Central memory CD4-positive, alpha-beta T cell (primary cell): ENCODE data around the gene ARL6.
"Not testable (repeated sequence)": the region's sequence is repeated elsewhere in the genome, so short reads cannot be mapped to it uniquely, and the experiment has no call there.

Source experiments
- DNase-seq: peaks from one replicate; pipeline ENCODE4 v3.0.0; 2022

The ARL6 gene

GRCh38 chr3:97821774-97822358, 57.3 kb downstream of the ARL6 start, which contains the start of gene CRYBG3:
CRYBG3 (plus strand) TSS chr3:97822011; CDS start chr3:97822207, 196 bp downstream.
- DNase-seq = peak; percentile 83

GRCh38 chr3:97822359-97822775, 57.8 kb downstream of the ARL6 start:
- DNase-seq = peak; percentile 7

- DNase-seq = no peak
Observed at GRCh38 chr3:97823046-97824004, 58.8 kb downstream of the ARL6 start.

- DNase-seq = no peak
Observed at GRCh38 chr3:97825101-97825500, 60.5 kb downstream of the ARL6 start.

- no peak for DNase-seq
Observed at GRCh38 chr3:97827741-97828471, 63.3 kb downstream of the ARL6 start.

- DNase-seq = no peak
Observed at GRCh38 chr3:97829198-97829597, 64.6 kb downstream of the ARL6 start.

- no peak for DNase-seq
Observed at GRCh38 chr3:97830638-97831037, 66.1 kb downstream of the ARL6 start.

- DNase-seq = no peak
Observed at GRCh38 chr3:97831140-97831539, 66.6 kb downstream of the ARL6 start.

- DNase-seq = not testable (repeated sequence)
Observed at GRCh38 chr3:97833184-97833583, 68.6 kb downstream of the ARL6 start.

GRCh38 chr3:97835761-97836160, 71.2 kb downstream of the ARL6 start:
- no peak for DNase-seq

GRCh38 chr3:97838393-97838792, 73.8 kb downstream of the ARL6 start:
- DNase-seq = no peak

- DNase-seq = no peak
Observed at GRCh38 chr3:97839944-97840343, 75.4 kb downstream of the ARL6 start.

GRCh38 chr3:97841304-97841703, 76.7 kb downstream of the ARL6 start:
- no peak for DNase-seq

- no peak for DNase-seq
Observed at GRCh38 chr3:97841956-97842355, 77.4 kb downstream of the ARL6 start.

- DNase-seq = no peak
Observed at GRCh38 chr3:97848779-97849178, 84.2 kb downstream of the ARL6 start.
